Measurements from ENCODE around the gene NDE1.
"Not testable (repeated sequence)": the region's sequence is repeated elsewhere in the genome, so short reads cannot be mapped to it uniquely, and the experiment has no call there.

NDE1 gene

DNA sequence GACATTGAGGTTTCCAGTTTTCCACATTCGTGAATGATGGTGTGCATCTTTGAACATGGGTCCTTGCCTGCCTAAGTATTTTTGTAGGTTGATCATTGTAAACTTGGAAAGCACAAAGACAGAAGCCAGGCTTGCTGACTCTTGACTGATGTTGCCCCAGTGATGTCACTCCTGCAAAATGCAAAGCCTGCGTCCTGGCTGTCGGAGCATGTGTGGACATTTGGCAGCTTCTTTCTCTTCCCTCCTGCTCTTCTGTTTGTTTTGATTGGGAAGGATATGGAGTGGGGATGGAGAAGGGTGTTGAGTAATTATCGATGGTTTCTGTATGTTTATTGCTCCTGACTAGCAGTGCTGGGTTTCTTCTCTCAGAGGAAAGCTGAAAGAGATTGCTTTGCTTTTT, 3.2 kb downstream of the NDE1 start:
- DNase-seq: no peak

DNA sequence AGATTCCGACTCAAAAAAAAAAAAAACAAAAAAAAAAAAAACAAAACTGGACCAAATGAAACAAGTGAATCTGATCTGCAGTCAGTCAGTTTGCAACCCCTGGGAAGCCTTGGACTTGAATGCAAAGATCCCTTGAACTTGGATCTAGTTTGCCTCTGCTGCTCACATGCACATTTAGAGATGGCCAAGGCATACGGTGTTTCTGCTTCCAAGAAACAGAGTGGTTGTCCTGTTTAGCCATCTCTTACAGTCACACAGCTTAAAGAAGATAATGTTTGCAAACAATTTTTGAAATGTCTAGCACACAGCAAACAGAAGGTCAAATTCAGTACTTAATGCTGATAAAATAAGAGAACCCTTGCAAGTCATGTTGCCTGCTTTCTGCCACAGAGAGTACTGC, 4.5 kb downstream of the NDE1 start:
- no peak for DNase-seq

DNA sequence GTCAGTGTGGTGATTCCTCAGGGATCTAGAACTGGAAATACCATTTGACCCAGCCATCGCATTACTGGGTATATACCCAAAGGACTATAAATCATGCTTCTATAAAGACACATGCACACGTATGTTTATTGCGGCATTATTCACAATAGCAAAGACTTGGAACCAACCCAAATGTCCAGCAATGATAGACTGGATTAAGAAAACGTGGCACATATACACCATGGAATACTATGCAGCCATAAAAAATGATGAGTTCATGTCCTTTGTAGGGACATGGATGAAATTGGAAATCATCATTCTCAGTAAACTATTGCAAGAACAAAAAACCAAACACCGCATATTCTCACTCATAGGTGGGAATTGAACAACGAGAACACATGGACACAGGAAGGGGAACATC, 5.5 kb downstream of the NDE1 start:
- not testable (repeated sequence) for DNase-seq

DNA sequence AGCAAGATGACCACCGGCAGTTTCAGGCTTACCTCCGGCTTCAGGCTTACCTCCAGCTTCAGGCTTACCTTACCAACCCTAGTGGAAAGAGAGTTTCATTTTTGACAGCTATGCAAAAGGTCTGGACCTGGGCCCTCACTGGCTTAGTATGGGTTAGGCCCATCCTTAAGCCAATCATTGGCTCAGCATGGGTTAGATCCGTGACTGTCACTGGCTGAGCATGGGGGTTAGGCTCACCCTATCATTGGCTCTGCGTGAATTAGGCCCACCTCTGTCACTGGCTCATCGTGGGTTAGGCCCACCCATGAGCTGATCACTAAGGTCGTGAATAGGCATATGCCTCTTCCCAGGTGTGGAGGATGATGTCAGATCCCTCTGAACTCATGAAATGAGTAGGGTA, 8.1 kb downstream of the NDE1 start:
- DNase-seq: no peak

DNA sequence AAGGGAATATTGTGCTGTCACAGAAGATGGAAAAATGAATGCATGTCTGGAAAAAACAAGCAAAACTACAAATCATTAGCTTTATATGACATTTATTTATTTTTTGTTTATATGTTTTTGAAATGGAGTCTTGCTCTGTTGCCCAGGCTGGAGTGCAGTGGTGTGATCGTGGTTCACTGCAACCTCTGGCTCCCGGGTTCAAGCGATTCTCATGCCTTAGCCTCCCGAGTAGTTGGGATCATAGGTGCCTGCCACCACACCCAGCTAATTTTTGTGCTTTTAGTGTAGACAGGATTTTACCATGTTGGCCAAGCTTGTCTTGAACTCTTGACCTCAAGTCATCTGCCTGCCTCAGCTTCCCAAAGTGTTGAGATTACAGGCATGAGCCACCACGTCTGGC, 8.5 kb downstream of the NDE1 start:
- no peak for DNase-seq

DNA sequence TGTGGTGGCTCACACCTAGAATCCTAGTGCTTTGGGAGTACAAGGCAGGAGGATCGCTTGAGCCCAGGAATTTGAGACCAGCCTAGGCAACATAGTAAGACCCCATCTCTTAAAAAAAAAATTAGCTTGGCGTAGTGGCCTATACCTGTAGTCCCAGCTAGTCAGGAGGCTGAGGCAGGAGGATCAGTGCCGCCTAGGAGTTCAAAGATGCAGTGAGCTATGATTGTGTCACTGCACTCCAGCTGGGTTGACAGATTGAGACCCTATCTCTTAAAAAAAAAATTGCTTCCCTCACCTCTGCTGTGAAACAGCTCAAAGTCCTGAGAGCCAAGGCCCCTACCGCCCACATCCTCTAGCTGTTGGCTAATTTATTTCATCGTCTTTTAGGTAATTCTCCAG, 10.2 kb downstream of the NDE1 start:
- DNase-seq: no peak

DNA sequence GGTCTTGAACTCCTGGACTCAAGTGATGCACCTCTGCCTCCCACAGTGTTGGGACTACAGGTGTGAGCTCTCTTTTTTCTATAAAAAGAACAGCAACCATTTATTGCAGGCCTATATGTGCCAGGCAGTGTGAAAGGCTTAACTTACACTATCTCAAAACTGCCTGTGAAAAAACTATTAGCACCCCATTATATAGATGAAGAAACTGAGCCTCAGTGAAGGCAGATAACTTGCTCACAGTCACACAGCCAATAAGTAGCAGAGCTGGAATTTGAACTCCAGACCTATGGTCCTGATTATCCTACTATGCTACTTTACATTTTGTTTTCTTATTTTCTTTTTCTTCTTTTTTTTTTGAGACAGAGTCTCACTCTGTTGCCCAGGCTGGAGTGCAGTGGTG, 15.1 kb downstream of the NDE1 start:
- DNase-seq: no peak

DNA sequence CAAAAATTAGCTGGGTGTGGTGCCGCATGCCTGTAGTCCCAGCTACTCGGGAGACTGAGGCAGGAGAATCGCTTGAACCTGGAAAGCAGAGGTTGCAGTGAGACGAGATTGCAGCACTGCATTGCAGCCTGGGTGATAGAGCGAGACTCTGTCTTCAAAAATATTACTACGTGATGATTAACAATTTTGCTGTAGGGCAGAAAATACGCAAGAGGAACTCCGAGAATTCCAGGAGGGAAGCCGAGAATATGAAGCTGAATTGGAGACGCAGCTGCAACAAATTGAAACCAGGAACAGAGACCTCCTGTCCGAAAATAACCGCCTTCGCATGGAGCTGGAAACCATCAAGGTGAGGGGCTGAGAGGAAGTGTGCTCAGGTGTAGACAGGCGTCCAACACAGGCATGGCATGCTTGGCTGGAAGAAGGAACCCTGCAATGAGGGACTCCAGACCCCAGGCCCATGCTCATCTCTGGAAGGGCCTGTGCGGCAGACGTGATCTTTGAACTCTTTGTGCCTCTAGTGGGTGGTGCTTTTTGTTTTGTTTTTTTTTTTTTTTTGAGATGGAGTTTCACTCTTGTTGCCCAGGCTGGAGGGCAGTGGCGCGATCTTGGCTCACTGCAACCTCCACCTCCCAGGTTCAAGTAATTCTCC, 17.2 kb downstream of the NDE1 start:
- no peak for DNase-seq

DNA sequence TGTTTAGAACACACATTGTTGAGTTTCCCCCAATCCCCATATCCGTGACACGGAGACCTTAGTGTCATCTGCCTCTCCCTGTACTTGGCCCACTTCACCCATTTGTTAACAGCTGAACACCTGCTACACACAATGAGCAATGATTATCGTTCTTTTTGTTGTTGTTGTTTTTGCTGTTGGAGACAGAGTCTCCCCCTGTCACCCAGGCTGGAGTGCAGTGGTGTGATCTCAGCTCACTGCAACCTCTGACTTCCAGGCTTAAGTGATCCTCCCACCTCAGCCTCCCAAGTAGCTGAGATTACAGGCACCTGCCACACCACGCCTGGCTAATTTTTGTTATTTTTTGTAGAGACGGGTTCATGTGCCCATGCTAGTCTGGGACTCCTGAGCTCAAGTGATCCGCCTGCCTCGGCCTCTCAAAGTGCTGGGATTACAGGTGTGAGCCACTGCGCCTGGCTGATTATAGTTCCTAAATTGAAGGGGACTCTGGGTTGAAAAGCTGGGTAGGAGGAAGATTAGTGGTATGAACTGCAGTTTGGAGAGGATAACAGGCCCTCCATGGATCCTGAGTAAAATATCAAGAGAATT, 21.6 kb downstream of the NDE1 start:
- no peak for DNase-seq

DNA sequence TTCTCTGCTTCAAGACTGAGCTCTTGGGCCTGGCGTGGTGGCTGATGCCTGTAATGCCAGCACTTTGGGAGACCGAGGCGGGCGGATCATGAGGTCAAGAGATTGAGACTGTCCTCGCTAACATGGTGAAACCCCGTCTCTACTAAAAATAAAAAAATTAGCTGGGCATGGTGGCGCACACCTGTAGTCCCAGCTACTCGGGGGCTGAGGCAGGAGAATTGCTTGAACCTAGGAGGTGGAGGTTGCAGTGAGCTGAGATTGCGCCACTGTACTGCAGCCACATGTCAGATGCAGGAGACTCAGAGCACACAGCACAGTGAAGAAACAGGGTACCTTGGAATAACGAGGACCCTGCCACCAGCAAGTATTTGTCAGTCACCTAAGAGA, 22.1 kb downstream of the NDE1 start:
- DNase-seq: not testable (repeated sequence)

DNA sequence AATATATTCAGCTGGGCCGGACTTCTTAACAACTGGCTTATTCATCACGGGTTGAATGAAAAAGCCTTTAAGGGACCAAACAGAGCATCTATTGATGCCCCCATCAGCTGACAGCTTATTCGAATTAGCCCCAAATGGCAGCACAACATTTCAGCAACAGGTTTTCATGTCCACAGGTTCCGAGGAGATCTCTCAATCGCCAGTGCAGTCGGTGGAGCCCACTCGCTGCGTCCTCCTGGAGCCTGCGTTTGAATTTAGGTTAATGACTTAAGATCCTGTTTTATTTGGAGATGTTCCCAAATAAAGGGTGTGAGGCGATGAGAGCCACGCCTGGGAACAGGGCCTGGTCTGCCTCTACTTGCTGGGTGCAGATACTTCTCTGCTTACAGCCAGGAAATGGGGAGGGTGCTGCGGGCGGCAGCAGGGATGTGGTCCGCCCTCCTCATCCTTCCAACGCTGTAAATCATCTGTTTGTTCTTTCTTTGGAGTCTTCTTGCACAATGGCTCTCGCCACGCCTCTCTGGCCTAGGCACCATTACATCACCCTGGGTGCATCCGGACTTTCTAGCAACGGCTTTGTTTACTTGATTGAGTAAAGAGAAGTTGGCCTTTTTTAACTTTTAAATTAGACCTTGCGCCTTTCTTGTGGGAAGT, 22.6 kb downstream of the NDE1 start:
- peak; percentile 90 for DNase-seq

DNA sequence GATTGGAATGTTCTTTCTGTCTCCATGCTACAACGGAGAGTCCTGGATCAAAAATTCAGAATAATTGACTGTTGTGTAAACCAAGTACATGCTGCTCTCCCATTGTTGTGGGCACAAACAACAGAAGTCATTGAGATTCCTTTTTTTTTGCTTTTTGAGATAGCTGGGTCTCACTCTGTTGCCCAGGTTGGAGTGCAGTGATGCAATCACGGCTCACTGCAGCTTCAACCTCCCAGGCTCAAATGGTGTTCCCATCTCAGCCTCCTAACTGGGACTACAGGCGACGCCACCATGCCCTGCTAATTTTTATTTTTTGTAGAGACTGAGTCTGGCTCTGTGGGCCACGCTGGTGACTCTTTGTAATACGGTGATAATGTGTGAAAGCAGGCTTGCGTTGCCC, 24.5 kb downstream of the NDE1 start:
- no peak for DNase-seq

DNA sequence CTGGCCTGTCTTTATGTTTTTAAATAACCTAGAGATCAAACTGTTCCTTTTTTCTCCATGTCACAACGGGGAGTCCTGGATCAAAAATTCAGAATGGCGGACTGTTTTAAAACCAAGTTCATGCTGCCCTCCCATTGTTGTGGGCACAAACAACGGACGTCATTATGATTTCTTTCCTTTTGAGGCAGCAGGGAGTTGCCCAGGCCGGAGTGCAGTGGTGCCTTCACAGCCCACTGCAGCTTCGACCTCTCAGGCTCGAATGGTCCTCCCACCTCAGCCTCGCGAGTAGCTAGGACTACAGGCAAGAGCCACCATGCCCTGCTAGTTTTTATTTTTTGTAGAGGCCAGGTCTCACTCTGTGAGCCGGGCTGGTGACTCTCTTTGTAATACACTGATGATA, 26.5 kb downstream of the NDE1 start:
- DNase-seq: no peak

DNA sequence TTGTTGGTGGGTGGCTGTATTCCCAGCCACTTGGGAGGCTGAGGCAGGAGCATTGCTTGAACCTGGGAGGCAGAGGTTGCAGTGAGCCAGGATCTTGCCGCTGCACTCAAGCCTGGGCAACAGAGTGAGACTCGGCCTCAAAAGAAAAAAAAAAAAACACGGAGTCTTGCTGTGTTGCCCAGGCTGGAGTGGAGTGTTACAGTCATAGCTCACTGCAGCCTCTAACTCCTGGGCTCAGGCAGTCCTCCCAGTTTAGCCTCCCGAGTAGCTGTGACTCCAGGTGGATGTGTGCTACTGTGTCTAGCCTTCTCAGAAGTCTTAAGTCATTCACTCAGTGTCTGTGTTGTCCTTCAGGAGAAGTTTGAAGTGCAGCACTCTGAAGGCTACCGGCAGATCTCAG, 27.4 kb downstream of the NDE1 start:
- no peak for DNase-seq

DNA sequence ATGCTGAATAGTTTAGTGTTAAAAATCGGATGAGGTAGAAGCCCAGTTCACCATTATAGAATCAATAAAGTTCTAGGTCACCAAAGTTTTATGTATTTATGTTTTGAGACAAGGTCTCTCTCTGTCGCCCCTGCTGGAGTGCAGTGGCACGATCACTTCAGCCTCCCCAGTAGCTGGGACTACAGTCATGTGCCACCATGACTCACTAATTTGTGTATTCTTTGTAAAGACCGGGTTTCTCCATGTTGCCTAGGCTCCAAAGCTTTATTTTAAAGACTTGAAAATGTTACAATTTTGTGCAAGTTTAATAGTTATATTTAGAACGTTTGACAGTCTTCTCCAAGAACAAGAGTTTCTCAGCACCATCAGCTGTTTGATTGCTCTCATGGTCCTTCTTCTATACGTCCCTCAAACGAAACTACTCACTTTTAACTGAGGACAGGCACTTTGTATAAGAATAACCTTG, 32.1 kb downstream of the NDE1 start:
- DNase-seq: peak; percentile 9

DNA sequence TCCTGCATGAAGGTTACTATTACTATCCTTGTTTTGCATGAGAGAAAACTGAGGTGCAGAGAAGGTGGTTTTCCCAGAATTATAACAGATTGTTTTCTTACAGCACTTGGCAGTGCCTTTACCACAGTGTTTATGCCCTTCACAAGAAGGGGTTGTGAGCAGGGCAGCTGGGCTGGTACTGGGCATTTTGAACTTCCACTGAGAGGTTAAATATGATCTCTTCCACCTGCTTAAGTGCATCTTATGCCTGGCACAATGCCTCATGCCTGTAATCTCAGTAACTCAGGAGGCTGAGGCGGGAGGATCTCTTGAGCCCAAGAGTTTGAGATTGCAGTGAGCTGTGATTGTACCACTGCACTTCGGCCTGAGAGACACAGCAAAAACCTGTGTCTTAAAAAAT, 36.2 kb downstream of the NDE1 start:
- DNase-seq: no peak

DNA sequence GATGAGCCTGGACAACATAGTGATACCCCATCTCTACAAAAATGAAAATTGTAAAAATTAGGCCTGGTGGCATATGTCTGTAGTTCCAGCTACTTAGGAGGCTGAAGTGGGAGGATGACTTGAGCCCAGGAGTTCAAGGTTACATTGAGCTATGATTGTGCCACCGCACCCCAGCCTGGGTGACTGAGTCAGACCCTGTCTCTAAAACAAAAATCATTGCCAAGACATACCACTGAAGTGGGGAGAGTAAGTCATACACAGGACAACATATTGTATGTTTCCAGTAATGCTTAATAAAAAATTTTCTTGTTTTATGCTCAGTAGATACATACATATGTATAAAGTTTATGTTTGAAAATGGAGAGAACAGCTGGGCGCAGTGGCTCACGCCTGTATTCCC, 39.2 kb downstream of the NDE1 start:
- DNase-seq: no peak

DNA sequence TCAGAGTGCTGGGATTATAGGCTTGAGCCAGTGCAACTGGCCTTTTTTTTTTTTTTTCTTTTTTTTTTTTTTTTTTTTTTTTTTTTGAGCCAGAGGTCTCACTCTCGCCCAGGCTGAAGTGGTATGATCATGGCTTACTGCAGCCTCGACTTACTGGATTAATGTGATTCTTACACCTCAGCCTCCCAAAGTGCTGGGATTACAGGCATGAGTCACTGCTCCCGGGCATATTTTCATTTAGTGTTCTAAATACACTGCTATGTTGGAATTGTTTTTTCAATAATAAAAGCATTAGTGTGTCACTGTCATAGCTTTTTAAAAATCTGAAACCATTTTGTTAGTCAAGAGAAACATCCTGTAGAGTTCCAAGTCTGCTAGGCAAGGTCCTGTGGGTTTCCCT, 40.3 kb downstream of the NDE1 start:
- no peak for DNase-seq

DNA sequence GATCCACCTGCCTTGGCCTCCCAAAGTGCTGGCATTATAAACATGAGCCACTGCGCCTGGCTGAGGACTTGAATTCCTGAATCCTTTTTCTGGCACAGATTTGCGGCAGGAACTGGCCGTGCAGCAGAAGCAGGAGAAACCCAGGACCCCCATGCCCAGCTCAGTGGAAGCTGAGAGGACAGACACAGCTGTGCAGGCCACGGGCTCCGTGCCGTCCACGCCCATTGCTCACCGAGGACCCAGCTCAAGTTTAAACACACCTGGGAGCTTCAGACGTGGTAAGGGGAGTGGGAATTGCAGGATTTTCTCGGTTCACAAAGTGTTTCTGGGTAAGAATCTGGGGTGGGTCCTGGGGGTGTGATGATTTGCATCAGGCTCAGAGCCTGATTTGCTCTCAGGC, 41.0 kb downstream of the NDE1 start:
- no peak for DNase-seq

DNA sequence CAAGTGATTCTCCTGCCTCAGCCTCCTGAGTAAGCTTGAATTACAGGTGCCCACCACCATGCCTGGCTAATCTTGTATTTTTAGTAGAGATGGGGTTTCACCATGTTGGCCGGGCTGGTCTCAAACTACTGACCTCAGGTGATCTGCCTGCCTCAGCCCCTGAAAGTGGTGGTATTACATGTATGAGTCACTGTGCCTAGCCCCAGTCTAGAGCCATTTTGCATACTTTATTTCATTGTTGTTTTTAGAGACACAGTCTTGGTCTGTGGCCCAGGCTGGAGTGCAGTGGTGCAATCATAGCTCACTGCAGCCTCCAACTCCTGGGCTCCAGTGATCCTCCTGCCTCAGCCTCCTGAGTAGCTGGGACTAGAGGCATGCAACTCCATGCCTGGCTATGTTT, 42.5 kb downstream of the NDE1 start:
- not testable (repeated sequence) for DNase-seq

DNA sequence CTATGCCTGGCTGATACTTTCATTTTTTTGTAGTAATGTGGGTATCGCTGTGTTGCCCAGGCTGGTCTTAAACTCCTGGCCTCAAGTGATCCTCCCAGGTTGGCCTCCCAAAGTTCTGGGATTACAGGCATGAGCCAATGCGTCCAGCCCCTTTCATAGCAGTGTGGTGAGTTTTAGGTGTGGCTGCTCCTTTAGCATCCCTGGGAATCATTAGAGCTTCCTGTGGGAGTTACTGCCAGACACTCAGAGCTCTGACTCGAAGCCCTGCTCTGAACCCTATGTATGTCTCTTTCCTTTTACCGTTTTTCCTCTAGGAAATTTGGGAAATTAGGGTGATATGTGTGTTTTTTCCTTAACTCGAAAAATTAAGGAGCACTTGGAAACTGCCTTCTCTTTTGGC, 44.5 kb downstream of the NDE1 start:
- DNase-seq: no peak

DNA sequence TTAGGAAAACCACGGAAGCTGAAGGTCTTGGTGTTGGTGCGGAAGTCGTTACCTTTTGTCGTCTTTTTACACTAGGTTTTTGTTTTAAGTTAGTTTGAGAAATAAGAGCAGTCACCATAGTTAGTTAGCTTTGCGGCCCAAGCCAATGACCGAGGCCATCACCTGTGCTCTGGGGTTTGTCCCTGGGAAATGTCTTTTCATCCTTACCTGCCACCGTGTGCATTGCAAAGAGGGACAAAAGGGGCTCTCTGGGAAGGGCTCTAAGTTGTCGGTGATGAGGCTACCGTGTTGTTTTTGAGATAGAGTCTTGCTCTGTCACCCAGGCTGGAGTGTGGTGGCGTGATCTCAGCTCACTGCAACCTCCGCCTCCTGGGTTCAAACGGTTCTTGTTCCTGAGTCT, 49.8 kb downstream of the NDE1 start:
- DNase-seq: no peak

DNA sequence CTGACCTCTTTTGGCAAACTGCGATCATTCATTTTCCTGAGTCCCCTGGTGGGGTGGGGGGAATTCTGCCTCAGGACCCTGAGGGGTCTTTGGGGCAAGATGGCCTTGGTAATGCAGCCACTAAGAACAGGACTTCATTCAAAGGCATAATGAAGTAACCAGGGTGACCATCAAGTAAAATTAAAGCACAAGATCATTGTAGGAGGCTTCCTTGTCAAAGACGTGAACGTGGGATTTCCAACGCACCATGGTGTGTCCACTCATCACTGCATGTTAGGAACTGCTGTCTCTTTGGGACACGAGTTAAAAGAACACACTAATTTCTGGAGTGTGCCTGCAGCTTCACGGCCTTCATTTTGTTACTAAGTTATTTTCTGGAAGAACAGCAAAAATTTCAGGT, 51.3 kb downstream of the NDE1 start:
- DNase-seq: no peak

Measured in GDM1 (cell line).